K562 (cell line): ENCODE measurements around the gene CISD2. TPM values are rescaled to one million over a fixed set of nuclear protein-coding genes. Genes with fewer than 3 reads are reported as not detected.

Experiments
- RBBP5 ChIP-seq: fragments of 200-600 bp; sonication (generic); IDR thresholded peaks from 2 replicates; pipeline ENCODE4 v1.6.1; 2012; ENCODE audit warnings: borderline replicate concordance, mild to moderate bottlenecking, low read length, control low read depth, inconsistent platforms; ENCODE audit not compliant: insufficient read depth, poor library complexity, severe bottlenecking
- polyA plus RNA-seq, 8 experiments: library from polyadenylated mRNA; depleted of rRNA in 4 of 8; stranded (reverse) in 5 of 8; unstranded in 3 of 8; fragments of >200 nt; fragmentation: Nextera tagmentation in 2 of 8; fragmentation: Illumina TruSeq in 1 of 8; extraction: Ambion mirVana in 2 of 8; extraction: Trizol in 1 of 8; gene quantifications; 2 replicates each; pipeline versions ENCODE4 v1.2.1 to v1.2.3, GENCODE V29; 2011 to 2014; ENCODE audit warnings: inconsistent platforms in 1 of 8, missing spikeins in 1 of 8
- total RNA-seq, 7 experiments: library from RNA; depleted of rRNA in 6 of 7; stranded (reverse); fragments of >200 nt in 6 of 7; fragmentation: Illumina TruSeq in 2 of 7; extraction: Trizol in 2 of 7; gene quantifications; 2 replicates each; pipeline versions ENCODE4 v1.2.1 to v1.2.3, GENCODE V29; 2011 to 2021; ENCODE audit warnings: low replicate concordance in 1 of 7
- TF ChIP-seq, protein P1 (sequence below): fragments of 250-450 bp; sonication (Bioruptor Pico); IDR thresholded peaks from 2 replicates; pipeline ENCODE4 v1.4.0; 2020; ENCODE audit warnings: mild to moderate bottlenecking
- TF ChIP-seq, protein P2 (sequence below), 2 experiments: fragments of 450-650 bp; conservative IDR thresholded peaks; 2 replicates each; pipeline ENCODE4 v1.6.1; 2017; ENCODE audit warnings: mild to moderate bottlenecking in 2 of 2, moderate library complexity in 2 of 2

Gene CISD2
- total and polyA plus RNA-seq, 9 of the 15 experiments (the other 6 are each of a cell fraction or from before 2014, with no cell fraction given), result 37.8 to 91.4 (median 59.8) TPM

DNA sequence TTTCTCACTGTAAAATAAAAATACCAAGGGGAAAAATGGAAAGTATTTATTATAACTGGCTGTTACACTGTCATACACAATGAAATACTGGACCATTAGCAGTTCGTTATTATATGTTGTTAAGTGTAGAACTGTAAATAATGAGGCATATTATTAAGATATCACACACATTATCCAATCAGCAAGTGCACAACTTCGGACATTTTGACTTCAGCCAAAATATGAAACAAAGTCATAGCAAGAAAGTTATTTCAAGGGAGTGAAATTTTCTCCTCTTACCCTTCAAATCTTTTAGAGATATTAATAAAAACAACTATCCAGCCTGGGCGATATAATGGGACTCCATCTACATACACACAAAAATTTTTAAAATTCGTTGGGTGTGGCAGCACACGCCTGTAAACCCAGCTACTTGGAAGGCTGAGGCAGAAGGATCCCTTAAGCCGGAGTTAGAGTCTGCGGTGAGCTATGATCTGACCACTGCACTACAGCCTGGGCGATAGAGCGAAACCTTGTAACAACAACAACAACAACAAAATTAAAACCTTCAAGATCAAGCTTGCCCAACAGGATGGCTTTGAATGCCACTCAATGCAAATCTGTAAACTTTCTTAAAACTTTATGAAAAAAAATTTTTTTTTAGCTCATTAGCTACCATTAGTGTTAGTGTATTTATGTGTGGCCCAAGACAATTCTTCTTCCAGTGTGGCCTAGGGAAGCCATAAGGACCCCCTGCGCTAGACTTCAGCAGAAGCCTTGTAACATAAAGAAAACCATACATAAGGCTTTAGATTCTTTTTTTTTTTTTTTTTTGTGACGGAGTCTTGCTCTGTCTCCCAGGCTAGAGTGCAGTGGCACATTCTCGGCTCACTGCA is 1.3 kb upstream of the CISD2 start (continued):
- TF ChIP-seq, protein P1, sequence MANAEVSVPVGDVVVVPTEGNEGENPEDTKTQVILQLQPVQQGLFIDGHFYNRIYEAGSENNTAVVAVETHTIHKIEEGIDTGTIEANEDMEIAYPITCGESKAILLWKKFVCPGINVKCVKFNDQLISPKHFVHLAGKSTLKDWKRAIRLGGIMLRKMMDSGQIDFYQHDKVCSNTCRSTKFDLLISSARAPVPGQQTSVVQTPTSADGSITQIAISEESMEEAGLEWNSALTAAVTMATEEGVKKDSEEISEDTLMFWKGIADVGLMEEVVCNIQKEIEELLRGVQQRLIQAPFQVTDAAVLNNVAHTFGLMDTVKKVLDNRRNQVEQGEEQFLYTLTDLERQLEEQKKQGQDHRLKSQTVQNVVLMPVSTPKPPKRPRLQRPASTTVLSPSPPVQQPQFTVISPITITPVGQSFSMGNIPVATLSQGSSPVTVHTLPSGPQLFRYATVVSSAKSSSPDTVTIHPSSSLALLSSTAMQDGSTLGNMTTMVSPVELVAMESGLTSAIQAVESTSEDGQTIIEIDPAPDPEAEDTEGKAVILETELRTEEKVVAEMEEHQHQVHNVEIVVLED (CRISPR knock-in tag), result no peak
- TF ChIP-seq, protein P2, sequence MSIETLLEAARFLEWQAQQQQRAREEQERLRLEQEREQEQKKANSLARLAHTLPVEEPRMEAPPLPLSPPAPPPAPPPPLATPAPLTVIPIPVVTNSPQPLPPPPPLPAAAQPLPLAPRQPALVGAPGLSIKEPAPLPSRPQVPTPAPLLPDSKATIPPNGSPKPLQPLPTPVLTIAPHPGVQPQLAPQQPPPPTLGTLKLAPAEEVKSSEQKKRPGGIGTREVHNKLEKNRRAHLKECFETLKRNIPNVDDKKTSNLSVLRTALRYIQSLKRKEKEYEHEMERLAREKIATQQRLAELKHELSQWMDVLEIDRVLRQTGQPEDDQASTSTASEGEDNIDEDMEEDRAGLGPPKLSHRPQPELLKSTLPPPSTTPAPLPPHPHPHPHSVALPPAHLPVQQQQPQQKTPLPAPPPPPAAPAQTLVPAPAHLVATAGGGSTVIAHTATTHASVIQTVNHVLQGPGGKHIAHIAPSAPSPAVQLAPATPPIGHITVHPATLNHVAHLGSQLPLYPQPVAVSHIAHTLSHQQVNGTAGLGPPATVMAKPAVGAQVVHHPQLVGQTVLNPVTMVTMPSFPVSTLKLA (conservative IDR thresholded peaks at IDR 0.05), result peak in 1 of 2 experiments; percentile 29; a peak in 1 of 4 replicates
- TF ChIP-seq RBBP5, result peak; percentile 34
